Stimulated activated CD4-positive, alpha-beta T cell treated with anti-CD3 and anti-CD28 coated beads, Interleukin-12 subunit alpha, Interleukin-12 subunit beta, amount 100 ng/mL, for 4 hours (primary cell): Measurements from ENCODE around the gene EIF2S1.
"Not testable (repeated sequence)": the region's sequence is repeated elsewhere in the genome, so short reads cannot be mapped to it uniquely, and the experiment has no call there.

ENCODE experiments used
- DNase-seq: peaks from one replicate; pipeline ENCODE4 v3.0.0-alpha.2; 2020

The EIF2S1 gene

DNA sequence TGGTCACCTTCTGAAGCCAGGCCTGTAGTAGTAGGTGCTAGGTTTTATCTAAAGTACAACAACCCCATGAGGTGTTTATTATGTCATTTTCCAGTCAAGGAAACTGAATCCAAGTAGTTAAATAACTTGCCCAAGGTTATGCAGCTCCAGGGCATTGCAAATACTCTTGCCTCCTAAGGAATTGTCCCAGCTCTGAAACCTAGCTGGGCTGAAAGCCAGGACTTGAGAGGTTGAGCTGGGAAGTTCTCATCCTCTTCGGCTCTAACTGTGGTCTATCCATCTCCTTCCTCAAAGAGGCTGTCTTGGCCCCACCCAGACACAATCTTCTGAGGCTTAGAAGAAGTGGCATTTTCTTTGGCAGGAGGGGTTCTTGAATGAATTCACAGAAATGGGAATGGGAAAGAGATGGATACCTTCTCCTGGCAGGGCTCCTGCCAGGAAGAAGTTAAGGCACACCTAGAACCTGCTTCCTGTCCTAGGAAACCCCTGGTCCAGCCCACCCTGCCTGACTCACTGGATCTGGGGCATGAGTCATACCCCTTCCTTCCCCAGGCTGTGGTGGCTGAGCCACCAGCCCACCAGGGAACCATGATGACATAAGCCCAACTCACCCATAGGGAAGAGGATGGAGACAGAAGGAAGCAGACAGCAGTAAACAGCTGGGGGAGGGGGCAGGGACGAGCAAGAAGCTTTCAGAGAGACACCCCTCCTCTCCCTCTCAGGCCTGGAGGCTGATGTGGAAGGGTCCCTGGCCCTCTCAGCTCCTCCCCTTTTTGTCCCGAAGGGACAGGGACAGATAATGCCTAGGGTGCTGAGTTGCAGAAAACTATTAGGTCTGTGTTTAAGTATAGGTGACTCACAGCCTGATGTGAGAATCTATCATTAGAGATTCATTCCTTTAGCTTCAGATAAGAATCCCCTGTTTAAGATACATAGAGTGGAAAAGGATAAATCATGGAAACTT, 54.0 kb downstream of the EIF2S1 start:
- DNase-seq = no peak

DNA sequence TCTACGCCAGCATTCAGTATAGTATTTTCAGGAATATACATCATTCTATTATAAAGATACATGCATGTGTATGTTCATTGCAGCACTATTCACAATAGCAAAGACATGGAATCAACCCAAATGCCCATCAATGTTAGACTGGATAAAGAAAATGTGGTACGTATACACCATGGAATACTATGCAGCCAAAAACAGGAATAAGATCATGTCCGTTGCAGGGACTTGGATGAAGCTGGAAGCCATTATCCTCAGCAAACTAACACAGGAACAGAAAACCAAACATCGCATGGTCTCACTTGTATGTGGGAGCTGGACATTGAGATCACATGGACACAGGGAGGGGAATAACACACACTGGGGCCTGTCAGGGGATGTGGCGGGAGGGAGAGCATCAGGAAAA, 55.5 kb downstream of the EIF2S1 start:
- DNase-seq = not testable (repeated sequence)

DNA sequence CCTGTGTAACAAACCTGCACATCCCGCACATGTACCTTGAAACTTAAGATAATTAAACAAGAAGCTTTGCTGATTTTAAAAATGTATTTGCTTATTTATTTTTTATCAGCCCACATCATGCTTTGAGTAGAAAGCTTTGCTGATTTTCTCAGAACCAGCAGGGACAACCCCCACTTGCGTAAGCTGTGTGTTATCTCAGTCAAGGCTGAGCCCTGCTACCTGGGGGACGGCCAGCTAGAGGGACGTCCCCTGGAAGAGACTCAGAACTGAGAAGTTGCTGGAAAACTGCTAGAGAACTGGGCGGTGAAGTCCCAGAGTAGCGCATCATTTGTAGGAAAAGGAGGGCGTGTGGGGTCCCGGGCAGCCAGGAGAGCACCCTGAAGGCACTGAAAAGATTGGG, 56.0 kb downstream of the EIF2S1 start:
- DNase-seq = no peak

DNA sequence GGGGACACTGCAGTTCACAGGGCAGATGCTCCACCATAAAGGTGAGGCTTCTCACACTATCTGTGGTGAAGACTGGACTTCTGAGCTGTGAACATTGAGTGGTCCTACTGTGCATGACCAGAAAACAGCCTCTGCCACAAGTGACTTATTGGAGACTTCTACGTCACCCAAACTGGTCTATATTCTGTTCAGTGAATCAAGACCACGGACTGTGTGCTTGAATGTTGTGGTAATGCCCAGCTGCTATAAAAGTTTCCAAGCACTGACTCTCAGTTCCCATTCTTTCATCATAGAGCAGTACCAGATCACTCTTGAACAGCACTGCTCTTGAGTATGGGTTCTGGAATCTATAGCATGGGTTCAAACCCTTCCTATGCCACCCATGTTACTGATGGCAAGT, 56.7 kb downstream of the EIF2S1 start:
- DNase-seq = no peak

DNA sequence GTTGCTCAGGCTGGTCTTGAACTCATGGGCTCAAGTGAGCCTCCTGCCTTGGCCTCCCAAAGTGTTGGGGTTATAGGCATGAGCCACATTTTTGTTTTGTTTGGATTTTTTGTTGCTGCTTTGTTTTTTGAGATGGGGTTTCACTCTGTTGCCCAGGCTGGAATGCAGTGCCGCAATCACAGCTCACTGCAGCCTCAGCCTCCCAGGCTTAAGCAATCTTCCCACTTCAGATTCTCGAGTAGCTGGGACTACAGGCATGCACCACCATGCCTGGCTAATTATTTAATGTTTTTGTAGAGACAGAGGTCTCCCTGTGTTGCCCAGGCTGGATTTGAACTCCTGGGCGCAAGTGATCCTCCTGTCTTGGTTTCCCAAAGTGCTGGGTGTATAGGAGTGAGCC, 57.5 kb downstream of the EIF2S1 start:
- DNase-seq = no peak

DNA sequence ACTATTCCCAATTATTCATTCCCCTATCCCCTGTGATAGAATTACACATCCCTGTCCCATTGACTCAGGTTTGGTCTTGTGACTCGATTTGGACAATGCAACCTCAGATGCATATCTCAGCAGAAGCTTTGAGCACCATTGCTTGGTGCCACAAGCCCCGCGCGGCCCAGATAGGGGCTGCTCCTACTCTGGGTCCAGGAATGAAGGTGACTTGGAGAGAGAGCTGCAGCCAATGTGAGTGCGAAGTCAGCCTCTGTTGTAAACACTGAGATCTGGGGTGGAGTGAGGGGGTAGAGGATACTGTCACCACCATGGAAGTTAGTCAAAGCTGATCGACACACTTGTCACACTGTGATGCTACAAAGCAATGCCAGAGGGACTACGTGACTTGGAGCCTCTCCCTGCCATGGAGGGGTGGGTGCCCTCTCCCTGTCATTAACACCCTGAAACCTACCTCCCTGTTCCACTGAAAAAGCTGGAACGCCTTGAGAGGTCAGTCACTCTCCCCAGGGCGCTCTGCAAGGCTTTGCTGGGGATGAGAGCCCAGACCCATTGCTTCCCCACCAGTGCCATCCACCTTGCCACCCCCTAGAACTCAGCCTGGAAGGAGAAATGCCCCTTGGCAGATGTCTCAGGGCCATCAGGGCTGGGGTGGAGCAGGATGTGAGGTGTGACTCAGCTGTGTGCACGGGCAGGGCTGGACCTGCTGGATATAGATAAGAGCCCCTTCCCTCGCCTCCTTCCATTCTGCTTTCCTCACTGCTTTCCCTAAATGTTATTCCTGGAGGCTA, 58.5 kb downstream of the EIF2S1 start:
- DNase-seq = no peak

DNA sequence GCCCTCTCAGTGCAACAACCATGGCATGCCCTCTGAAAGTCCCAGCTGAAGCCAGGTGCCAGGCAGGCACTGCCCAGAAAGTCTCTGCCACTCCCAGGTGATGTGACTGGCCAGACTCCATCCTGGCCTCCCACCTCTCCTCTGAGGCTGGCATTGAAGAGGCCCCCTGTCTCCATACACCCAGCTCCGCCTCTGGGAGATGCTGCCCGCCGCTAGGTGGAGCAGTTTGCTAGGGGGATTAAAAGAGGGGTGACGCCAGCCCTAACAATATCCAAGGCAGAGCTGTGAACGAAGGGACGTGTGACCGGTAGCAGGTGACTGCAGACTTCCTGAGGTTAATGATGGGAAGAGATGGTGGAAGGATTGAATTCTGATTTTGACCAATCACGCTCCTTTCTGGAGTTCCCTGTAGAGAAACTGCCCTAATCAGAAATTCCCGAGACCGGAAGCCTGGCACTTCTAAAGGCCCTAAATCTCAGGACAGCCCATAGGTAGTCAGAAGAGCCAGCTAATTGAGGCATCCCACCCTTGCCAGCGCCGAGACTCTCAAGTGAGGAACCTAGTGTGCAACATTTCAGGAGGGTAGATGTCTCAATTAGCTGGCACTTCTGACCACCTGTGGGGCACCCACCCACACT, 60.1 kb downstream of the EIF2S1 start:
- peak; percentile 24 for DNase-seq

DNA sequence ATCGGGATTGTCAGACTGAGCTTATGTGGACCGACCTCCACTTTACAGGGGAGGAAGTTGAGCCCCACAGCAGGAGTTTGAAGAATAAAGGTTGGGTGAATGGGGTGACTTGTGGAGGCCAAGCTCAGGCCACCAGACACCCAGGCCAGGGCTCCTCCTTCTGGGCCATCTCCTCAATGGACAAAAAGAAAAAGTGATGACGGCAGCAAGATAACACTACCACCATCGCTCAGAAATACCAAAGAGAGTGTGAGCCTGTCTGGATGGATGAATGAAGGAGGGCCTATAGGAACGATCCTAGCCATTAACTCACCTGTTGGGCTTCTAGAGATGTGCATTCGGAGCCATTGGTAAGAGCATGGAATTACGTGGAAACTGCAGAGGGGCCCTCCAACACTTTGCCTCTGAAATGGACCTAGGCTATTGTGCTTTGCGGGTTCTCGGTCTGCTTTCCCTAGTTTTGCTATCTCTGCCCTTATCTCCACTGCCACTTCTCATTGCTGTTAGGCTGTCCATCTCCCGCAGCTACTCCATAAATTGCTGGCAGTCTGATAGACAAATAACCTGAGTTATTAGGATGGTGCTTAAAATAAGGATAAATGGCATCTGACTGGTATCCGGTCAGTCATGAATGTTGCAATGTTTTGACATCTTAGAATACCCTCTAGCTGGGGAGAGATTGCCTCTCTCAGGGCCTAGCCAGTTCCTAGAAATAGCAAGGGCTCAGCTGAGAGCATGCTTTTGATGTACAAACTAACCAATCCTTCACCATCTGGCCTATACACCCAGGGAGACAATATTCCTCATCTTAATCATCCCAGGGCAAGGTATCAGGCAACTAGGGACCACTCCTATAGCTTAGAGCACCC, 61.5 kb downstream of the EIF2S1 start:
- no peak for DNase-seq

DNA sequence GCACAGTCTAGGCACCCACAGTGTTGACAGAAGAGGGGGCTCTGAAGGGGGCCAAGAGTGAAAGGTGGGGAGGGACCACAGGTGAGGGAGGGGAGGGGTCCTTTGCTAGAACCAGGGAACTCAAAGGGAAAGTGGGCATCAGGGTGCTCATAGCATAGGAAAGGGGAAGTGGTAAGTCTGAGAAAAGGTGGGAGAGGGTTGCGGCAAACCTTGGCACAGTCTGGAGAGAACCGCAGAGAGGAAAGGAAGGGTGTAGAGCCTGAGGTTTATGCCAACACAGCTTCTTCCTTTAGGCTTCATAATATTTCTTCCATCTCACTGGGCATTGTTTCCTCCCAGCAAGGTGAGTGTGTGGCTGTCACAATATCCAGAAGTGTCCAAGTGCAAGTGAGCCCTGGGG, 63.3 kb downstream of the EIF2S1 start:
- DNase-seq = no peak

DNA sequence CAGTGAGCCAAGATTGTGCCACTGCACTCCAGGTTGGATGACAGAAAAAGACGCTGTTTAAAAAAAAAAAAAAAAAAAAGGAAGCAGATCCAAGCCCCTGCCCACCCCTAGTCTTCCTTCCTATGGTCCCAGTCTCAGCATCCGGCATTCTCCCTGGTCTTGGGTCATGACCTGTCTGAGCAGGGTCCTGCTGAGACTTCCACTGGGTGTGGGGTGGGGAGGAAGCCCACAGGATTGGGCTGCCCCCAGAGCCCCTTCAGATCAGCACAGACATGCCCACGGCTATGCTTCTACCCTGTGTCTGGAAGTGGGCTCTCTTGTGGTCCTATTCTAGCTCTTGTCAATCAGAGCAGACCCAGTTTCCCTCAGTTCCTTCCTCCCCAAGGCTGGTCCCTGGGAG, 64.4 kb downstream of the EIF2S1 start:
- no peak for DNase-seq

DNA sequence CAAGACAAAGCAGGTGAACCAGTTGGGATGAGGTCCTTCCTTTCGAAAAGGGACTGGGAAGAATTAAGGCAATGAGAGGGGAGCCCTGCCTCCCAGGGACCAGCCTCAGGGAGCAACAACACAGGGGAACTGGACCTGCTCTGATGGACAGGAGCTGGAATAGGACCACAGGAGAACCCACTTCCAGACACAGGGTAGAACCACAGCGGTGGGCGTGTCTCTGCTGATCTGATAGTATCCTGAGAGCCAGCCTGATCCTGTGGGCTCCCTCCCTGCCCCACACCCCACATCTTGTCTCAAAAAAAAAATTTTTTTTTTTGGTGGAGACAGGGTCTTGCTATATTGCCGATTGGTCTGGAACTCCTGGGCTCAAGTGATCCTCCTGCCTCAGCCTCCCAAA, 65.5 kb downstream of the EIF2S1 start:
- DNase-seq = no peak

DNA sequence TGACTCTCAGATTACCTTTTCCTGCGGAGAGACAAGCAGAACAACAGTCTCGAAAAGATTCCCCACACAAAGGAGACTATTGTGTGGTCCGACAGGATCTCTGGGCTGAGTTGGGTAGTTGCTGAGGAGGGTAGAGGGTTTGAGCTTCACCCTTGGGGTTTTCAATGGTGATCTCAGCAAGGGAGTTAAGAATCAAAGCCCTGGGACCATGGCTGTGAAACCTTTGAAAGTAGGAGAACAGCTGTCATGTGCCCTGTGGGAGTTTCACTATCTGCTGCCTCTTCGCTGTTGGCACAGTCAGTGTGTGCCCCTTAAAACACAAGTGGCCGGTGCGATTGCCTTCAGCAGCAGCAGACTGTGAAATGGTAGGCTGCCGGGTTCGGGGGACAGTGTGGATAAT, 66.0 kb downstream of the EIF2S1 start:
- DNase-seq = no peak

DNA sequence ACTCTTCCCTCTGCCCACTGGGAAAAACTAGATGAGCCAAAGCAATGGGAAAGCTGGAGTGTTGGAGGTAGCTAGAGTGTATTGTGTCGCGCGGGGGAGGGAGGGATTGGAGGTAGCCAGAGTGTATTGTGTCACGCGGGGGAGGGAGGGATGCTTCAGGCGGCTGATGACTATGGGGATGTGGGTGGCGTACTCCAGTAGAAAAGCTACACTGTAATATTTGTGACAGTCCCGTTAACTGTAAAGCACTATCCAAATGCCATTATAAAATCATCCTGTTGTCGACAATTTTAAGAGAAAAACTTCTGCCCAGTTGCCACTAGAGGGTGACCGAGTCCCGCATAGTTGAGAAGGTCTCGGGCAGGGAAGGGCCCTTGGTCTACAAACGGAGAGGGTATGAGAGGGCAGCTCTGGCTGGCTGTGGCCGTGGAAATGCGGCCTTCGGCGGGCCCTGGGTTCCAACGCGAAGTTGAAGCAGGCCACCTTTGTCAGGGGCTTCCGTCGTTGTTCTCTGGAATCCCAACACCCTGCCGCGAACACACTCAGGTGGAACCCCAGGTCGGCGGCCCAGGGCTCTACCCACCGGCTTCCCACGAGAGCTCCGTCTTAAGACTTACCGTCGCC, 67.0 kb downstream of the EIF2S1 start:
- peak; percentile 63 for DNase-seq

DNA sequence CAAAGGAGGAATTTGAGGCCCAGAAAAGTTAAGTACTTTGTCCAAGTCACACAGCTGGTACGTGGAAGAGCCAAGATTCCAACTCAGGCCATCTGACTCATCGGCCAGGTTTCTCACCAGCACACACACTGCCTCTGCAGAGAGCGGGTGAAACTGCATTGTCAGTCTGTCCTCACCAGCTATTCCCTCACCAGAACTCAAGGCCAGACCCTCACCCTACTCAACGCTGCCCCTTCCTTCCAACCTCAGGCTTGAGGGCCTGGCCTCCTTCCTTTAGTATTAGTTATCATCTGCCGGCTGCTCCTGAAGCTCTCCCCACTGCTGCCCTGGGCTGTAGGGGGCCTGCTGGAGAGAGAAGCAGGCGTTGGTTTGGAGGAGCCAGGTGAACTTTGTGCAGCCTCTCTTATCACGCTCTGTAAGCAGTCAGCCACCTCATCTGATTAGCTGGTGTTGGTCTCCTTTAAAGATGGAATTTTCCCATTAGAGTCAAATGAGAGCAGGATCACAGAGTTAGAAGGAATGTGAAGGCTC, 68.4 kb downstream of the EIF2S1 start:
- DNase-seq = no peak

DNA sequence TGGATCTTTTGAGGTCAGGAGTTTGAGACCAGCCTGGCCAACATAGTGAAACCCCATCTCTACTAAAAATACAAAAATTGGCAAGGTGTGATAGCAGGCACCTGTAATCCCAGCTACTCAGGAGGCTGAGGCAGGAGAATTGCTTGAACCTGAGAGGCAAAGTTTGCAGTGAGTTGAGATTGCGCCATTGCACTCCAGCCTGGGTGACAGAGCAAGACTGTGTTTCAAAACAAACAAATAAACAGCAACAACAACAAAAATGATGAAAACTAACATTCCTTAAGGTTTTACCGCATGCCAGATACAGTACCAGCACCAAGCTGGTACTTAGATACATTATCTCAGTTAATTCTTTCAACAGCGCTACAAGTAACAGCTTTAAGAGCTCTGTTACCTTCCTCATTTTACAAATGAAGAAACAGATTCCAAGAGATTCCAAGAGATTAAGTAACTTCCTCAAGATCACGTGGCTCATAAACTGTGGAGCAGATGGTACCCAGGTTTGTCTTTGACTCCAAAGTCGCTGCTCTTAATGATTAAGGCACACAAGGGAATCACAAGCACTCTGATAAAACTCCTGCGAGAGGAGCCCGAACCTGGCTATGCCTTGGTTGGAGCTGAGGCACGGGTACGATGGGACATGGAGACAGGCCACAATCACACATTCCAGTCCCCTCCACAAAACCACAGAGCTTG, 69.5 kb downstream of the EIF2S1 start:
- no peak for DNase-seq

DNA sequence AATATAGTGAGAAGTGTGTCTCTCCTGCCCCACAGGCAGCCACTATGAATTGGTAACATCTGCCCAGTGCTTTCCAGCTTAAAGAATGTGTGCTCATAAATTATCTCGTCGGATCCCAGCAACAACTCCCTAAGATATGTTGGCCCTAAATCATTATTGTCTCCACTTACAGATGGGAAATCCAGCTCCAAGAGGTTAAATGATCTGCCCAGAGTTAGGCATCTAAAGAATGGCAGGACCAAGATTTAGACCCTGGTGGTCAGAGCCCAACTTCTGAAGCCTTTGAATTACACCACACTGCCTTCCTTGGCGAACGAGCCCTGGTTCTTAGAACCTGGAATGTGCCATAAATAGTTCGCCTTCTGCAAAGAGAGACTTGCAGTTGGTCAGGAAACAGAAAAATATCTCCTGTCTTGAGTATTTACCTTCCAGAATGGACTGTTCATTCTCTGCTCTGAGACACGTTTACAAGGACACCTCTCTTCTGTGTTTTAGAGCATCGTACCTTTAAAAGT, 72.0 kb downstream of the EIF2S1 start:
- DNase-seq = no peak

DNA sequence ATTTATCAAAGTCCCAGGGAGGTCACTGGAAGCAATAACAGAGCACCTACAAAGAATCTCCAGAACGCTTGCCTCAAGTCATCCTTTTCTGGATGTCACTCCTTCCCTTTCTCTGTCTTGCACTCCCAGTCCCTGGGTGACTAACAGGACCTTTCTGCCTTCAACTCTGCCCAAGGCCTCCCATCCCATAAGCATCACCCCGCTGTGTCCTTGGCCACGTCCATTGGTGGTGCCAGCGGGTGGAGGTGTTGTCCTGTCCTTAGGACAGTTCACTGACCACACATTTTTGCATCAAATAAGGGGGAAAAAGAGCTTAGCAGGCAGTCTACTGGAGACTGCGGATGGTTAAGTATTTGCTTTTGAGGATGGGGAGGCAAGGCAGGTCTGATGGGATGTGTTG, 75.5 kb downstream of the EIF2S1 start:
- DNase-seq = no peak
